Measurements from ENCODE around the gene PNPLA8. TPM values are rescaled to one million over a fixed set of nuclear protein-coding genes. Genes with fewer than 3 reads are reported as not detected.
"Not testable (repeated sequence)": the region's sequence is repeated elsewhere in the genome, so short reads cannot be mapped to it uniquely, and the experiment has no call there.

Gene PNPLA8
- total RNA-seq, 2 experiments from 2014 or later, result 85.9 to 88.6 TPM

- H3K27ac Mint-ChIP-seq, result no peak overlapping the region
- CTCF ChIA-PET, result no interaction called here
Observed at GRCh38 chr7:108468246-108468645, 57.7 kb downstream of the PNPLA8 start.

GRCh38 chr7:108467391-108467790 is 58.5 kb downstream of the PNPLA8 start:
- POLR2A ChIA-PET, result no interaction called here
- Histone ChIP-seq H3K36me3 (ENCODE audit: insufficient read depth, low read length) (no peaks in the 10 kb centered on the region), H3K9me3 (ENCODE audit: control insufficient read depth in 1 of 2, insufficient read depth in 1 of 2, low read length in 2 of 2) (no peaks in the 10 kb centered on the region), H3K4me3 (ENCODE audit: low read length) (no peak overlapping the region), H3K27me3 (ENCODE audit: control insufficient read depth in 1 of 2, insufficient read depth in 2 of 2, low read length in 2 of 2) (no peaks in the 10 kb centered on the region), H3K4me1 (ENCODE audit: insufficient read depth, low read length) (no peaks in the 10 kb centered on the region), H3K27ac (ENCODE audit: low read depth in 1 of 2, low read length in 2 of 2) (no peak overlapping the region)
- no peaks in the 10 kb centered on the region for H3K9me3 Mint-ChIP-seq
- H3K4me3 Mint-ChIP-seq, result no peak overlapping the region
- H3K27me3 Mint-ChIP-seq, result peaks cover 4% of the 10 kb centered on the region
- no peak overlapping the region for H3K27ac Mint-ChIP-seq
- intact Hi-C loops (cut with DNase I, micrococcal nuclease), result no loop called here
- CTCF ChIA-PET, result no interaction called here
- TF ChIP-seq CTCF (IDR thresholded peaks at IDR 0.05), result no peak
- peaks cover 54% of the 10 kb centered on the region for H3K4me1 Mint-ChIP-seq (ENCODE audit: low read depth)
- ATAC-seq (ENCODE audit: poor library complexity), result no peak
- peaks cover 9% of the 10 kb centered on the region for H3K36me3 Mint-ChIP-seq (ENCODE audit: low read depth)
- no peak for DNase-seq

More at GRCh38 chr7:108468246-108468645, 57.7 kb downstream of the PNPLA8 start:
- H3K9me3 Mint-ChIP-seq, result no peaks in the 10 kb centered on the region
- no peak overlapping the region for H3K27ac ChIP-seq (ENCODE audit: low read depth in 1 of 2, low read length in 2 of 2)
- H3K9me3 ChIP-seq (ENCODE audit: control insufficient read depth in 1 of 2, insufficient read depth in 1 of 2, low read length in 2 of 2), result no peaks in the 10 kb centered on the region
- intact Hi-C loops (cut with DNase I, micrococcal nuclease), result no loop called here
- H3K4me1 ChIP-seq (ENCODE audit: insufficient read depth, low read length), result no peaks in the 10 kb centered on the region
- ATAC-seq (ENCODE audit: poor library complexity) (no peak), DNase-seq (no peak)
- H3K4me3 ChIP-seq (ENCODE audit: low read length), result no peak overlapping the region
- H3K4me1 Mint-ChIP-seq (ENCODE audit: low read depth), result peaks cover 46% of the 10 kb centered on the region
- POLR2A ChIA-PET, result interaction anchor here (0.6 kb wide), 1 partner anchor 10 kb away, joined by 3 read pairs; no protein-coding TSS in a partner anchor
- H3K36me3 ChIP-seq (ENCODE audit: insufficient read depth, low read length), result no peaks in the 10 kb centered on the region
- H3K36me3 Mint-ChIP-seq (ENCODE audit: low read depth), result peaks cover 13% of the 10 kb centered on the region
- no peaks in the 10 kb centered on the region for H3K27me3 Mint-ChIP-seq
- H3K27me3 ChIP-seq (ENCODE audit: control insufficient read depth in 1 of 2, insufficient read depth in 2 of 2, low read length in 2 of 2), result no peaks in the 10 kb centered on the region
- H3K4me3 Mint-ChIP-seq, result no peak overlapping the region
- no peak for TF ChIP-seq CTCF (IDR thresholded peaks at IDR 0.05)

GRCh38 chr7:108466322-108466721 is 59.6 kb downstream of the PNPLA8 start:
- H3K36me3 ChIP-seq (ENCODE audit: insufficient read depth, low read length); ATAC-seq (ENCODE audit: poor library complexity); H3K36me3 Mint-ChIP-seq (ENCODE audit: low read depth); H3K27ac Mint-ChIP-seq; POLR2A ChIA-PET; H3K4me3 ChIP-seq (ENCODE audit: low read length); H3K27me3 ChIP-seq (ENCODE audit: control insufficient read depth in 1 of 2, insufficient read depth in 2 of 2, low read length in 2 of 2); H3K27me3 Mint-ChIP-seq; CTCF ChIA-PET; H3K4me1 ChIP-seq (ENCODE audit: insufficient read depth, low read length); H3K4me3 Mint-ChIP-seq; intact Hi-C loops (cut with DNase I, micrococcal nuclease); H3K9me3 ChIP-seq (ENCODE audit: control insufficient read depth in 1 of 2, insufficient read depth in 1 of 2, low read length in 2 of 2); H3K27ac ChIP-seq (ENCODE audit: low read depth in 1 of 2, low read length in 2 of 2); H3K9me3 Mint-ChIP-seq; DNase-seq: not testable (repeated sequence)
- H3K4me1 Mint-ChIP-seq (ENCODE audit: low read depth), result peaks cover 60% of the 10 kb centered on the region

- ATAC-seq (ENCODE audit: poor library complexity) (no peak), DNase-seq (no peak)
- intact Hi-C loops (cut with DNase I, micrococcal nuclease), result no loop called here
- Mint-ChIP-seq H3K4me1 (ENCODE audit: low read depth) (peaks cover 66% of the 10 kb centered on the region), H3K27ac (peak overlapping the region; percentile 91), H3K36me3 (ENCODE audit: low read depth) (no peaks in the 10 kb centered on the region), H3K27me3 (peaks cover 6% of the 10 kb centered on the region), H3K9me3 (no peaks in the 10 kb centered on the region), H3K4me3 (no peak overlapping the region)
- no peak overlapping the region for H3K27ac ChIP-seq (ENCODE audit: low read depth in 1 of 2, low read length in 2 of 2)
- no peaks in the 10 kb centered on the region for H3K36me3 ChIP-seq (ENCODE audit: insufficient read depth, low read length)
- TF ChIP-seq CTCF (IDR thresholded peaks at IDR 0.05), result no peak
- H3K4me3 ChIP-seq (ENCODE audit: low read length), result no peak overlapping the region
- H3K4me1 ChIP-seq (ENCODE audit: insufficient read depth, low read length), result no peaks in the 10 kb centered on the region
- no peaks in the 10 kb centered on the region for H3K9me3 ChIP-seq (ENCODE audit: control insufficient read depth in 1 of 2, insufficient read depth in 1 of 2, low read length in 2 of 2)
- ChIA-PET CTCF (no interaction called here), POLR2A (interaction anchor here (1.5 to 1.6 kb wide), 2 partner anchors 10 to 32 kb away, joined by 4 to 5 read pairs; no protein-coding TSS in a partner anchor)
- no peaks in the 10 kb centered on the region for H3K27me3 ChIP-seq (ENCODE audit: control insufficient read depth in 1 of 2, insufficient read depth in 2 of 2, low read length in 2 of 2)
Observed at GRCh38 chr7:108464743-108465142, 61.2 kb downstream of the PNPLA8 start.
